ENCODE results near the gene GNPTAB. TPM values are rescaled to one million over a fixed set of nuclear protein-coding genes. Genes with fewer than 3 reads are reported as not detected.

The GNPTAB gene
- total RNA-seq, 2 donors from 2014 or later, result 15.5 to 27.2 TPM

DNA sequence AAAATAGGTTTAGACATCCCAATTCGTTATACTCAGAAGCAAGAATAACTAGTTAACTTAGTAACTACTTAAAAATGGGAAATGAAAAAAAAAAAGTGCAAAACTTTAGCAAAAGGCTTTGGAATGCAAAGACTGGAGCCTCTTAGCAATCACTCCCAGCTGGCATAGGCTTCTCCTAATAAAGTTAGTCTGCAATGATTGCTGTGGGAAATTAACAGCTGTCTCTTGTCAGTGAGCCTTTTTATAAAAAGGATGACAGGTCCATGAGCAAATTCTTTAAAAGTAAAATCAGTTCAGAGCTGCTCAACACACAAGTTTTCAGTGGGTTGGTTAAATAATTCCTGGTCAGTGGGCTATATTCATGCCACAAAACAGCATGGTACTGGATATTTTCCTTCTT, 84.1 kb downstream of the GNPTAB start:
- Histone ChIP-seq H3K4me3 (no peak overlapping the region), H3K27ac (peak overlapping the region in 2 of 4 donors; percentile 11 to 31), H3K4me1 (peaks cover 24% of the 10 kb centered on the region), H3K36me3 (replicated peaks in 1 of 2; ENCODE audit: insufficient read depth in 1 of 2, low read depth in 2 of 2) (peaks cover 0 to 2% of the 10 kb centered on the region in 2 donors), H3K27me3 (no peaks in the 10 kb centered on the region), H3K9me3 (no peaks in the 10 kb centered on the region)
- 41 to 51% methylated on average over 1 of the region's 1 CpG for WGBS, 2 donors
- intact Hi-C loops (cut with DNase I), result no loop called here
- DNase-seq (peak; percentile 27 to 70 (median 34)), ATAC-seq (peak; percentile 85)
- TF ChIP-seq, protein P1, sequence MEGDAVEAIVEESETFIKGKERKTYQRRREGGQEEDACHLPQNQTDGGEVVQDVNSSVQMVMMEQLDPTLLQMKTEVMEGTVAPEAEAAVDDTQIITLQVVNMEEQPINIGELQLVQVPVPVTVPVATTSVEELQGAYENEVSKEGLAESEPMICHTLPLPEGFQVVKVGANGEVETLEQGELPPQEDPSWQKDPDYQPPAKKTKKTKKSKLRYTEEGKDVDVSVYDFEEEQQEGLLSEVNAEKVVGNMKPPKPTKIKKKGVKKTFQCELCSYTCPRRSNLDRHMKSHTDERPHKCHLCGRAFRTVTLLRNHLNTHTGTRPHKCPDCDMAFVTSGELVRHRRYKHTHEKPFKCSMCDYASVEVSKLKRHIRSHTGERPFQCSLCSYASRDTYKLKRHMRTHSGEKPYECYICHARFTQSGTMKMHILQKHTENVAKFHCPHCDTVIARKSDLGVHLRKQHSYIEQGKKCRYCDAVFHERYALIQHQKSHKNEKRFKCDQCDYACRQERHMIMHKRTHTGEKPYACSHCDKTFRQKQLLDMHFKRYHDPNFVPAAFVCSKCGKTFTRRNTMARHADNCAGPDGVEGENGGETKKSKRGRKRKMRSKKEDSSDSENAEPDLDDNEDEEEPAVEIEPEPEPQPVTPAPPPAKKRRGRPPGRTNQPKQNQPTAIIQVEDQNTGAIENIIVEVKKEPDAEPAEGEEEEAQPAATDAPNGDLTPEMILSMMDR (IDR thresholded peaks at IDR 0.05), result no peak
- no peak for TF ChIP-seq POLR2A (IDR thresholded peaks at IDR 0.05)

DNA sequence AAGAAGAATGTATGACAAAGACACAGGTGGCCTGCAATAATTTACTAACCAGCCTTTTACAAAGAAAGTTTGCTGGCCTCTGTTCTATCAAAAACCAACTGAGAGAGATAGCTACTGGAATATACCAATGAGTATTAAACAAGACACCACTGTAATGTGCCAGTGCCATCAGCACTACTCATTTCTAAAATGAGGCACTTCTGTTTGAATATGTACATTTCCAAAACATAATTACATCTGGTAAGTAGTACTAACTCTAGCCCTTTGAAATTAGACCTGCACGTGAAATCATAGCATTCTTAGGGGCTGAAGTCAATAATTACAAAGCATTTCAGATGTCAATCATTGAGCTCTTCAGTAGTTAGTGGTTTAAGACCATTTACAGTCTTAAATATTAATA, 84.6 kb downstream of the GNPTAB start:
- intact Hi-C loops (cut with DNase I), result no loop called here
- H3K36me3 ChIP-seq (replicated peaks in 1 of 2; ENCODE audit: insufficient read depth in 1 of 2, low read depth in 2 of 2), result peaks cover 0 to 2% of the 10 kb centered on the region in 2 donors
- WGBS, 2 donors, result 39 to 48% methylated on average over 1 of the region's 1 CpG
- H3K27me3 ChIP-seq, result no peaks in the 10 kb centered on the region
- DNase-seq (no peak), ATAC-seq (peak; percentile 13)
- H3K4me1 ChIP-seq, result peaks cover 24% of the 10 kb centered on the region
- no peaks in the 10 kb centered on the region for H3K9me3 ChIP-seq
- peak overlapping the region in 2 of 4 donors; percentile 11 to 31 for H3K27ac ChIP-seq
- TF ChIP-seq, protein P1 (IDR thresholded peaks at IDR 0.05), result no peak
- no peak for TF ChIP-seq POLR2A (IDR thresholded peaks at IDR 0.05)
- H3K4me3 ChIP-seq, result no peak overlapping the region

DNA sequence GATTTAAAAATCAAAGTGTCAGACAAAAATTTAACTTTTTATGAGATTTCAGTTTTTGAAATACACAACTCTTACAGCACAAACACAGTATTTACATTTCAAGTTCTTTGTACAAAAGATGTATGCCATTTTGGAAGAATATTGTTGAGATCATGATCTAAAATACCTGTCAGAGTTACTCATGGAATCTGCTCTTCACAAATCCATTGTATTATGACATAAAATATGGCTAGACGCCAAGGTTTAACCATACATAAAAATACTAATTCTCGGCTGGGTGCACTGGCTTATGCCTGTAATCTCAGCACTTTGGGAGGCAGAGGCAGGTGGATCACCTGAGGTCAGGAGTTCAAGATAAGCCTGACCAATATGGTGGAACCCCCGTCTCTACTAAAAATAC, 85.3 kb downstream of the GNPTAB start:
- H3K27ac ChIP-seq, result no peak overlapping the region
- no peak overlapping the region for H3K4me3 ChIP-seq
- WGBS, 2 donors, result 62 to 85% methylated on average over 2 to 3 of the region's 3 CpGs
- ATAC-seq (no peak), DNase-seq (no peak)
- intact Hi-C loops (cut with DNase I), result no loop called here
- TF ChIP-seq, protein P1 (IDR thresholded peaks at IDR 0.05), result no peak
- TF ChIP-seq POLR2A (IDR thresholded peaks at IDR 0.05), result no peak
- peaks cover 0 to 2% of the 10 kb centered on the region in 2 donors for H3K36me3 ChIP-seq (replicated peaks in 1 of 2; ENCODE audit: insufficient read depth in 1 of 2, low read depth in 2 of 2)
- peaks cover 24% of the 10 kb centered on the region for H3K4me1 ChIP-seq
- H3K27me3 ChIP-seq, result no peaks in the 10 kb centered on the region
- no peaks in the 10 kb centered on the region for H3K9me3 ChIP-seq

DNA sequence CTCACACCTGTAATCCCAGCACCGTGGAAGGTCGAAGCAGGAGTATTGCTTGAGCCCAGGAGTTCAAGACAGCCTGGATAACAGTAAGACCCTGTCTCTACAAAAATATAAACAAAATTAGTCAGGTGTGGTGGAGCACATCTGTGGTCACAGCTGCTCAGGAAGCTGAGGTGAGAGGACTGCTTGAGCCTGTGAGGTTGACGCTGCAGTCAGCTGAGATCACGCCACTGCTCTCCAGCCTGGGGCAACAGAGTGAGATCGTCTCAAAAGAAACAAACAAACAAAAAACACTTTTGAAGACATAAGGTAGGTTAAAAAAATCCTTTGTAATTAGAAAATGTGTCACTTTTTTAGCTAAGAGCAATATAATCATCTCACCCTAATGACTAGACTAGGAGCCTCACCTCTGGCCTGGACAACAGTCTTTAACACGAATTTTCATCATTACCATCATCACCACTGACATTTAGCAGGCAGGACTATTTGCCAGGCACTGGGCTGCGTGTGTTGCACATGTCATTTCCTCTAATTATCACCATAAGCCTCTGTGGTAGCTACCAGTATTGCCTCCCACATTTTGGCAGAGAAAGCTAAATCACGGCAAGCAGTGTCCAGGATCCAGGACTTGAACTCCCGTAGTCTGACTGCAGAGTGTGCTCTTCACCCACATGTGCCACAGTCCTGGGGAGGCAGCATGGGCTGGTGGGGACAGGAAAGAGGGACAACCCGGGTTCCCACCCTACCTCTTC, 86.9 kb downstream of the GNPTAB start:
- Histone ChIP-seq H3K4me1 (peaks cover 16% of the 10 kb centered on the region), H3K36me3 (replicated peaks in 1 of 2; ENCODE audit: insufficient read depth in 1 of 2, low read depth in 2 of 2) (peaks cover 0 to 2% of the 10 kb centered on the region in 2 donors), H3K4me3 (no peak overlapping the region), H3K9me3 (no peaks in the 10 kb centered on the region), H3K27me3 (no peaks in the 10 kb centered on the region), H3K27ac (no peak overlapping the region)
- ATAC-seq (no peak), DNase-seq (peak in 1 of 4 donors; percentile 11)
- 76 to 79% methylated on average over 10 of the region's 10 CpGs for WGBS, 2 donors
- intact Hi-C loops (cut with DNase I), result no loop called here
- no peak for TF ChIP-seq POLR2A (IDR thresholded peaks at IDR 0.05)
- TF ChIP-seq, protein P1 (IDR thresholded peaks at IDR 0.05), result peak in 1 of 7 experiments; percentile 17

DNA sequence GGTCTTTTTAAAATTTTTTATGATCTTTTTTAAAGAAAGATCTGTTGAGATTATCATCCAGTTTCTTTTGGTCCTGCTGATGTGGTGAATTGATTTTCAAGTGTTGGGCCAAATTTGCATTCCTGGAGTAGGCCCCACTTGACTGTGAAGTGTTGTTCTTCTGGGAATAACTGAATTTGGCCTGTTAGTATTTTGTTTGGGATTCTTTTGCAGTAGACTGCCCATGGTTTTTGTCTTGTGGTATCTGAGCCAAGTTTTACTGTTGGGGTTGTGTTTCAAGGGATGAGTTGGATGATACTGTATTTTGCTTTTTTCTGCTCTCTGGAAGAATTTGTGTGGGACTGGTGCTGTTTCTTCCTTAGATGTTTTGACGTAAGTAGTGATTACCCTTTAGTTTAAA, 87.5 kb downstream of the GNPTAB start:
- ATAC-seq, result no peak
- intact Hi-C loops (cut with DNase I), result no loop called here
- no peaks in the 10 kb centered on the region for H3K9me3 ChIP-seq
- H3K27ac ChIP-seq, result no peak overlapping the region
- 84 to 88% methylated on average over 1 of the region's 1 CpG for WGBS, 2 donors
- no peak for DNase-seq
- H3K4me1 ChIP-seq, result peaks cover 16% of the 10 kb centered on the region
- no peaks in the 10 kb centered on the region for H3K27me3 ChIP-seq
- TF ChIP-seq POLR2A (IDR thresholded peaks at IDR 0.05), result no peak
- peaks cover 0 to under 1% of the 10 kb centered on the region in 2 donors for H3K36me3 ChIP-seq (replicated peaks in 1 of 2; ENCODE audit: insufficient read depth in 1 of 2, low read depth in 2 of 2)
- H3K4me3 ChIP-seq, result no peak overlapping the region
